Measurements from ENCODE around the gene QPCT.

Gene QPCT

DNA sequence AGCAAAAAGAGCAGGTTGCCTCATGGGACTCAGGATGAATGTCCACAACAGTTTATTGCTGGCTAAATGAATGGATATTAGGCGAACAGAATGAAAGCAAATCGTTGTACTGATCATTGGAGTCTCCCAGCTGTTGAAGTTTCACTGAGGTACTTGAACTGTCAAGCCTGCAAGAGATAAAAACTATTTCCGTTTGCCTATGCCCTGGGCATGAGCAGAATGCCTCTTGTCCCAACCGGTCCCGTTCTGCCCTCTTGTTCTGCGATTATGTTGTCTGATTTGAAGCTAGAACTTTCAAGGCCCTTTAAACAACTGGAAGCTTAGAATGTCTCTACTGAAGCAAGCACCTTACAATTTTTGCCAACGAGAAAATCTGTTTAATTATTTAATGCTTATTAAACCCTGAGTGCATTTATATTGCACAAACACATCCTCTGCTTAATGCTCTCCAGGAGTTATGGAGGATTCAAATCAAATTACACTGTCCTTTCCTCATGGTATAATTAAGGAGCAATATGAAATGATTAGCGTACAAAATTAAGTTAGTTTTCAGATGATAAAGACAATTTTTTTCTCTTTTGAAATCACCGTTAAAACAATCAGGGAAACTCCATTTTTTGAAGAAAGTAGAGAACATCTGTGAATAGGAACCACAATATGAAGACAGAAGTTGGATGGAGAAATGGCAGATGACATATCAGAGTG lies 17.7 kb downstream of the QPCT start:
- H3K4ac ChIP-seq (ENCODE audit: low read depth, low read length): no peak overlapping the region
- no peaks in the 10 kb centered on the region for H3K79me1 ChIP-seq (ENCODE audit: low read length)
- no peak overlapping the region for H3K4me2 ChIP-seq (ENCODE audit: low read length)
- no peak overlapping the region for H3K4me3 ChIP-seq (ENCODE audit: low read length)
- H2BK120ac ChIP-seq (ENCODE audit: low read depth, low read length): no peak overlapping the region
- no peak overlapping the region for H2AK5ac ChIP-seq (ENCODE audit: low read length)
- WGBS (ENCODE audit: extremely low coverage, insufficient coverage, low lambda C conversion rate): no CpG with 5 or more reads among the region's 9 CpGs
- H3K27me3 ChIP-seq (ENCODE audit: insufficient read depth, low read length, poor library complexity): no peaks in the 10 kb centered on the region
- H2BK15ac ChIP-seq (replicated peaks; ENCODE audit: low read depth): no peak overlapping the region
- DNase-seq: no peak
- no peak overlapping the region for H2BK5ac ChIP-seq (ENCODE audit: low read length)
- no peaks in the 10 kb centered on the region for H3K36me3 ChIP-seq (ENCODE audit: control insufficient read depth, insufficient read depth, low read length)
- no peak overlapping the region for H4K8ac ChIP-seq (ENCODE audit: low read depth, low read length)
- no peaks in the 10 kb centered on the region for H3K79me2 ChIP-seq (ENCODE audit: control insufficient read depth, insufficient read depth, low read length)
- H3K4me1 ChIP-seq (ENCODE audit: control insufficient read depth, low read depth, low read length): no peaks in the 10 kb centered on the region
- no peak overlapping the region for H4K5ac ChIP-seq (ENCODE audit: low read length)
- H3K18ac ChIP-seq (ENCODE audit: low read length): no peak overlapping the region
- H3K9ac ChIP-seq (ENCODE audit: low read length): no peak overlapping the region
- H3K27ac ChIP-seq (ENCODE audit: low read depth, low read length): no peak overlapping the region
- H3K56ac ChIP-seq (ENCODE audit: low read length): no peak overlapping the region
- no peak overlapping the region for H3K23ac ChIP-seq (ENCODE audit: low read length)

DNA sequence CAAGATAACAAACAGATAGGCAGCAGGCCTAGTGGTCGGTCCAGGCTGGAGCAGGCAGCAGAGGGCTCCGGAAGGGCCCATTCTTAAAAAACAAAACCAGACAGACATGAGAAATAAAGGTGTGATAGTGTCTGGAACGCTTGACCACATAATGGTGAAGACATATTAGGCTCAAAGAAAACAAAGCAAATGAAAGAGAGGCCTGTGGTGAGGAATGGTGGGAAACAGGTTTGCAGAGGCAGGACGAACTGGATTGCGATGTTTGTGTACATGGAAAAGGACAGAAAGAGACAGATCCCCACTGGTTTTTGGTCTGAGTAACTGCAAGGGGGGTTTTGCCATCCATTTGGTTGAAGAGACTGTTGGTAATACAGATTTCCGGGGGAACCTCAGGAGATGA lies 19.9 kb downstream of the QPCT start:
- Histone ChIP-seq H3K4me1 (ENCODE audit: control insufficient read depth, low read depth, low read length) (no peaks in the 10 kb centered on the region), H3K79me1 (ENCODE audit: low read length) (no peaks in the 10 kb centered on the region), H2BK120ac (ENCODE audit: low read depth, low read length) (no peak overlapping the region), H3K9ac (ENCODE audit: low read length) (no peak overlapping the region), H3K4me3 (ENCODE audit: low read length) (no peak overlapping the region), H3K23ac (ENCODE audit: low read length) (no peak overlapping the region), H2BK15ac (replicated peaks; ENCODE audit: low read depth) (no peak overlapping the region), H3K79me2 (ENCODE audit: control insufficient read depth, insufficient read depth, low read length) (no peaks in the 10 kb centered on the region), H2AK5ac (ENCODE audit: low read length) (no peak overlapping the region), H3K4ac (ENCODE audit: low read depth, low read length) (no peak overlapping the region), H4K8ac (ENCODE audit: low read depth, low read length) (no peak overlapping the region), H2BK5ac (ENCODE audit: low read length) (no peak overlapping the region), H4K5ac (ENCODE audit: low read length) (no peak overlapping the region), H3K4me2 (ENCODE audit: low read length) (no peak overlapping the region), H3K27me3 (ENCODE audit: insufficient read depth, low read length, poor library complexity) (no peaks in the 10 kb centered on the region), H3K18ac (ENCODE audit: low read length) (no peak overlapping the region), H3K36me3 (ENCODE audit: control insufficient read depth, insufficient read depth, low read length) (no peaks in the 10 kb centered on the region), H3K56ac (ENCODE audit: low read length) (no peak overlapping the region), H3K27ac (ENCODE audit: low read depth, low read length) (no peak overlapping the region)
- no peak for DNase-seq
- no CpG with 5 or more reads among the region's 6 CpGs for WGBS (ENCODE audit: extremely low coverage, insufficient coverage, low lambda C conversion rate)

DNA sequence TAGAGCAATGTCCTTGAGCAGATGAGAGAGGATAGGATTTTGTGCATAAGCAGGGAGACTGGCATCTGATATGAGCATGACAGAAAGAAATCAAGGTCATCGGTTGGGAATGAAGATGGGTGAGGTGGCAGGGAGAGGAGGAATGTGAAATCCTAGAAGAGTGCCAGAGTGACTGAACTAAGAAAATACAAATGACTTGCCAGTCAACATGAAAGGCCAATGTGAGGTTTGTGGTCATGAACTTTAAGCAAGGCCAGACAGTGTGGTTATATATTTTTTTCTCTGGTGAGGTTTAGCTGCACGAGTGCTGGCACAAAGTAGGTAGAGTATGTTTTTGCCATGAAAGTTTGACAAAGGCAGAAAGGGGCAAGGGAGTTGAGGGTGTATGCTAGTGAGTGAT lies 21.2 kb downstream of the QPCT start:
- Histone ChIP-seq H3K56ac (ENCODE audit: low read length) (no peak overlapping the region), H2BK120ac (ENCODE audit: low read depth, low read length) (no peak overlapping the region), H3K79me2 (ENCODE audit: control insufficient read depth, insufficient read depth, low read length) (no peaks in the 10 kb centered on the region), H3K4me2 (ENCODE audit: low read length) (no peak overlapping the region), H3K4me1 (ENCODE audit: control insufficient read depth, low read depth, low read length) (no peaks in the 10 kb centered on the region), H4K8ac (ENCODE audit: low read depth, low read length) (no peak overlapping the region), H3K36me3 (ENCODE audit: control insufficient read depth, insufficient read depth, low read length) (no peaks in the 10 kb centered on the region), H4K5ac (ENCODE audit: low read length) (no peak overlapping the region), H3K27me3 (ENCODE audit: insufficient read depth, low read length, poor library complexity) (no peaks in the 10 kb centered on the region), H3K4me3 (ENCODE audit: low read length) (no peak overlapping the region), H3K27ac (ENCODE audit: low read depth, low read length) (no peak overlapping the region), H2BK5ac (ENCODE audit: low read length) (no peak overlapping the region), H2AK5ac (ENCODE audit: low read length) (no peak overlapping the region), H2BK15ac (replicated peaks; ENCODE audit: low read depth) (no peak overlapping the region), H3K9ac (ENCODE audit: low read length) (no peak overlapping the region), H3K79me1 (ENCODE audit: low read length) (no peaks in the 10 kb centered on the region), H3K18ac (ENCODE audit: low read length) (no peak overlapping the region), H3K4ac (ENCODE audit: low read depth, low read length) (no peak overlapping the region), H3K23ac (ENCODE audit: low read length) (no peak overlapping the region)
- WGBS (ENCODE audit: extremely low coverage, insufficient coverage, low lambda C conversion rate): no CpG with 5 or more reads among the region's 2 CpGs
- DNase-seq: no peak

DNA sequence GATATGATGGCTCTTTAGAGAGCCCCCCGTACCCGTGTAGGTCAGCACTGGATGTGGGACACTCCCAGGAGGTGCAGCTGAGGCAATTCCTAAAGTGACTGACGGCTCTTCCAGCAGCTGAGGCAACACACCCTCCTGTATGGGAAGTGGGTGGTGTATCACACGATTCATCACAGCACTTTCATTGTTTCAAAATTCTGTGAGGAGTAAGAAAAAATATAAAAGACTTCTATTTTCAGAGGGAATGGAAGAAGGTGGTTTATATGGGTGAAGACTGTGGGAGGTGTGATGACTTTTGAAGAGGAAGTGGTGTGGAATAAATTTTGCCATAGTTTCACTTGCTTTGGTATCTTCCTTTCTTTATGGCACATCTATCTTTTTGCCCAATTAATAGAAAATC lies 22.3 kb downstream of the QPCT start:
- Histone ChIP-seq H3K4me1 (ENCODE audit: control insufficient read depth, low read depth, low read length) (no peaks in the 10 kb centered on the region), H2BK15ac (replicated peaks; ENCODE audit: low read depth) (no peak overlapping the region), H3K18ac (ENCODE audit: low read length) (no peak overlapping the region), H3K56ac (ENCODE audit: low read length) (no peak overlapping the region), H3K36me3 (ENCODE audit: control insufficient read depth, insufficient read depth, low read length) (no peaks in the 10 kb centered on the region), H2BK5ac (ENCODE audit: low read length) (no peak overlapping the region), H3K27ac (ENCODE audit: low read depth, low read length) (no peak overlapping the region), H3K4me2 (ENCODE audit: low read length) (no peak overlapping the region), H2AK5ac (ENCODE audit: low read length) (no peak overlapping the region), H3K4ac (ENCODE audit: low read depth, low read length) (no peak overlapping the region), H3K79me1 (ENCODE audit: low read length) (no peaks in the 10 kb centered on the region), H3K4me3 (ENCODE audit: low read length) (no peak overlapping the region), H4K5ac (ENCODE audit: low read length) (no peak overlapping the region), H3K23ac (ENCODE audit: low read length) (no peak overlapping the region), H3K79me2 (ENCODE audit: control insufficient read depth, insufficient read depth, low read length) (no peaks in the 10 kb centered on the region), H3K27me3 (ENCODE audit: insufficient read depth, low read length, poor library complexity) (no peaks in the 10 kb centered on the region), H4K8ac (ENCODE audit: low read depth, low read length) (no peak overlapping the region), H2BK120ac (ENCODE audit: low read depth, low read length) (no peak overlapping the region), H3K9ac (ENCODE audit: low read length) (no peak overlapping the region)
- WGBS (ENCODE audit: extremely low coverage, insufficient coverage, low lambda C conversion rate): no CpG with 5 or more reads among the region's 4 CpGs
- no peak for DNase-seq

DNA sequence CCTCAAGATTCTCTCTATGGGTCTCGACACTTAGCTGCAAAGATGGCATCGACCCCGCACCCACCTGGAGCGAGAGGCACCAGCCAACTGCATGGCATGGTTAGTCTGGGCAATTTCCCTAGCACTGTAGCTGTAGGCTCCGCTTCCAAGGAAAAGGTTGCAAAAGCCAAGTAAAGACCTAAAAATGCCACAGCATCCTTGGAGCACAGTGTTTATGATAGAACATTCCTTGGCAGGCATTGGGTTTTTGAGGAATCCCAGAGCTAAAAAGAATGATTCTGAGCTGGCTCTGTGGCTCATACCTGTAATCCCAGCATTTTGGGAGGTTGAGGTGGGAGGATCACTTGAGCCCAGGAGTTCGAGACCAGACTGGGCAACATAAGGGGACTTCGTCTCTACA lies 22.9 kb downstream of the QPCT start:
- Histone ChIP-seq H3K18ac (ENCODE audit: low read length) (no peak overlapping the region), H3K4me2 (ENCODE audit: low read length) (no peak overlapping the region), H3K9ac (ENCODE audit: low read length) (no peak overlapping the region), H3K27me3 (ENCODE audit: insufficient read depth, low read length, poor library complexity) (no peaks in the 10 kb centered on the region), H2BK5ac (ENCODE audit: low read length) (no peak overlapping the region), H3K4me1 (ENCODE audit: control insufficient read depth, low read depth, low read length) (no peaks in the 10 kb centered on the region), H3K23ac (ENCODE audit: low read length) (no peak overlapping the region), H2AK5ac (ENCODE audit: low read length) (no peak overlapping the region), H4K8ac (ENCODE audit: low read depth, low read length) (no peak overlapping the region), H4K5ac (ENCODE audit: low read length) (no peak overlapping the region), H3K4ac (ENCODE audit: low read depth, low read length) (no peak overlapping the region), H3K27ac (ENCODE audit: low read depth, low read length) (no peak overlapping the region), H3K79me1 (ENCODE audit: low read length) (no peaks in the 10 kb centered on the region), H3K56ac (ENCODE audit: low read length) (no peak overlapping the region), H3K79me2 (ENCODE audit: control insufficient read depth, insufficient read depth, low read length) (no peaks in the 10 kb centered on the region), H3K36me3 (ENCODE audit: control insufficient read depth, insufficient read depth, low read length) (no peaks in the 10 kb centered on the region), H2BK15ac (replicated peaks; ENCODE audit: low read depth) (no peak overlapping the region), H3K4me3 (ENCODE audit: low read length) (no peak overlapping the region), H2BK120ac (ENCODE audit: low read depth, low read length) (no peak overlapping the region)
- no peak for DNase-seq
- no CpG with 5 or more reads among the region's 7 CpGs for WGBS (ENCODE audit: extremely low coverage, insufficient coverage, low lambda C conversion rate)

DNA sequence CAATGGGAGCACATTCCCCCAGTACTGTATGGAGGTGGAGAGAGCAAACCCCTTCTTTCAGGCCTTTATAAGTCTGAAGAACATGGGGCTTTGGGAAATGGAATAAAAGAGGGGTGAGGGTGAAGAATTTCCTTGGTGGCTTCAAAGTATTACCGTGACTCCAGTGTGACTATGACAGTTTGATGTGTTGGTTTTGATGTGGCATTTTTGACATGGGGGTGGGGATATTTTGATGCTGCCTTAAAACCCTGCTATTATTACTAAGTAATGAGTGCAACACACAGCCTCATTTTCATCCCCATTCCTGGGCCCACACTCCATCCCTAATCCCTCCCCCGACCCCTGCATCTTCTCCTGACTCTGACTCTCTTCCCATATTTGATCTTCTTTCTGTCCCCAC lies 23.6 kb downstream of the QPCT start:
- H4K5ac ChIP-seq (ENCODE audit: low read length): no peak overlapping the region

More for the DNA sequence above, 23.6 kb downstream of the QPCT start:
- Histone ChIP-seq H3K18ac (ENCODE audit: low read length) (no peak overlapping the region), H2BK15ac (replicated peaks; ENCODE audit: low read depth) (no peak overlapping the region), H4K8ac (ENCODE audit: low read depth, low read length) (no peak overlapping the region), H3K4ac (ENCODE audit: low read depth, low read length) (no peak overlapping the region), H3K4me2 (ENCODE audit: low read length) (no peak overlapping the region), H3K27ac (ENCODE audit: low read depth, low read length) (no peak overlapping the region), H3K27me3 (ENCODE audit: insufficient read depth, low read length, poor library complexity) (no peaks in the 10 kb centered on the region), H3K56ac (ENCODE audit: low read length) (no peak overlapping the region), H3K36me3 (ENCODE audit: control insufficient read depth, insufficient read depth, low read length) (no peaks in the 10 kb centered on the region), H3K4me3 (ENCODE audit: low read length) (no peak overlapping the region), H2BK120ac (ENCODE audit: low read depth, low read length) (no peak overlapping the region), H2BK5ac (ENCODE audit: low read length) (no peak overlapping the region), H3K79me1 (ENCODE audit: low read length) (no peaks in the 10 kb centered on the region), H2AK5ac (ENCODE audit: low read length) (no peak overlapping the region), H3K9ac (ENCODE audit: low read length) (no peak overlapping the region), H3K79me2 (ENCODE audit: control insufficient read depth, insufficient read depth, low read length) (no peaks in the 10 kb centered on the region), H3K23ac (ENCODE audit: low read length) (no peak overlapping the region), H3K4me1 (ENCODE audit: control insufficient read depth, low read depth, low read length) (no peaks in the 10 kb centered on the region)
- WGBS (ENCODE audit: extremely low coverage, insufficient coverage, low lambda C conversion rate): no CpG with 5 or more reads among the region's 2 CpGs
- no peak for DNase-seq
